NCI-H748 treated with DMSO at 0.1 percent for 48 hours (cell line): ENCODE results near the gene RAB23.
"Not testable (repeated sequence)": the region's sequence is repeated elsewhere in the genome, so short reads cannot be mapped to it uniquely, and the experiment has no call there.

Source experiments
- DNase-seq: peaks from one replicate; lab custom pipeline; 2025; lab: John Stamatoyannopoulos, UW

The RAB23 gene

GRCh38 chr6:57221936-57222742, at the start of gene RAB23:
Gene RAB23 (minus strand): TSS chr6:57222307. CDS start chr6:57210380, 11,927 bp downstream.
- peak; percentile 90 for DNase-seq

DNA sequence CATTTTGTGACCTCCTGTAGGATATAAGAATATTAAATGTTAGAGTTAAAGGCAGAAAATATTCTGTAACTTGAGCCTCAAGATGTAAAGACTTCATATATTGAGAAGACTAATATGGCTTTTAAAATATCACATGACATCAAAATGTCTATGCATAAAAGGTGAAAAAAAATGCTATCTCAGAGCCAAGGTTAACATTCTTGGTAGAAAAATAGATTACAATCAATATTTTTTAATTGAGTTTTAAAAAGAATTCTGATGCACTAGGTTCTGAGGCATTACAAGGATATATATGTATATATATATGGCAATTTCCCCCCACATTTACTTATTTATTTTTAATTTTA, 46.2 kb upstream of the RAB23 start:
- no peak for DNase-seq

DNA sequence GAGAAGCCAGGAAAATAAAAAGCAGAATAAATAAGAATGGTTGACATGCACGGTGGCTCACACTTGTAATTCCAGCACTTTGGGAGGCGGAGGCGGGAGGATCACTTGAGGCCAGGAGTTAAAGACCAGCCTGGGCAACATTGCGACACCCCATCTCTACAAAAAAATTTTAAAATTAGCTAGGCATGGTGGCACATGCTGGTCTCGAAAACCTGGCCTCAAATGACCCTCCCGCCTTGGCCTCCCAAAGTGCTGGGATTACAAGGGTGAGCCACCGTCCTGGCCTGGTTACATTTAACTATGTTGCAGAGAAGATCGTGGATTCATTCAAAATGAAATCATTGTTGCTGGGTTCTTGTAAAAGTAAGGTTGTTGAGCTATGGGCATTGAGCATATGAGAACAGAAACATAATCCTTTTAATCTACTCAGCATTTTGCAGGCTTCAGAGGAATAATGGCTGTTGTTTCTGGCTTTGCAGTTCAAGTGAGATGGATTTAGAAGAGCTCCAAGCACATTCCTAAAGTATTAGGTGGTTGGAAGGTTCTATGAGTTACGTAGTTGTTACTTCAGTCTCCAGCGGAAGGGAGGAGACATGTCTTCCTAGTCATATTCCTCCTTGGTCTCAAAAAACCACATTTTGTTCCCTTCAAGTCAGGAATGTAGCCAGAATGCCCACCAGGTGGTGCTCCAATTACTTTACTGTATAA, 45.6 kb upstream of the RAB23 start:
- peak; percentile 15 for DNase-seq

DNA sequence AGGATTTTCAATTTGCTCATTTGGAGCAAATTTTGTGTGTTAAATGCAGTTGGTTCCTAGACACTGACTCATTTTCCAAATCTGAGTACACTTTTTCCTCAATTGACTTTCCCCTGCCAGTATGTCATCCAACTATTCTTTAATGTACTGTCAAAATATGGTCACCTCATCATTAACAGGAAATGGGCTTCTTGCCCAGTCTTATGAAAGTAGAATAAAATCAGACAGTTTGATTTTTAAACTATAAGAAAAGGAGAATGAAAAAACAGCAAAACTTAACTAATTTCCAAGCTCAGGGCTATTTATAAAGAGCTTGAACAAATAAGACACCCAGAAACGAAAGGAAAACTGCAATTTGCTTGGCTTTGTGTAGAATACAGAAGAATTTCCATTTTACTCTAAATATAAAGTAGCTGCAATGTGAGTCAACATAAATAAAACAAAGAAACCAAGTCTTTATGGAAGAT, 43.7 kb upstream of the RAB23 start:
- no peak for DNase-seq

DNA sequence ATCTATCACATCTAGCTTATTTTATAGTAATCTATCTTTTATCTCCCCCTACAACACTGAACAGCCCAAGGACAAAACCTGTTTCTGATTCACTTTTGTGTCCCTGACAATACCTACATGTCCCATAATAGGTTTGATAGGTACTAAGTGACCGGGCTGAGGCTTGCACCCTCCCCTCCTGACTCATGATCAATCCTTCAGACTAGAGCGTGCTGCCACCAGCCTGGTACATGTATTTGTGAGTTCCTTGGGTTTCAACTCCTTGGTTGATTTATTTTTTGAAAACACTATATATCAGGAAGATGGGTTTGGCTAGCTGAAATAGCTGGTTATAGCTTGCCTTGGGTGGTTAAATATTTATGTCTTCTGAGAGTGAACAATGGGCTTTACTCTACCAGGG, 41.6 kb upstream of the RAB23 start:
- no peak for DNase-seq

GRCh38 chr6:57262901-57263694, 41.0 kb upstream of the RAB23 start:
- no peak for DNase-seq

GRCh38 chr6:57262488-57262887, 40.4 kb upstream of the RAB23 start:
- DNase-seq, result no peak

DNA sequence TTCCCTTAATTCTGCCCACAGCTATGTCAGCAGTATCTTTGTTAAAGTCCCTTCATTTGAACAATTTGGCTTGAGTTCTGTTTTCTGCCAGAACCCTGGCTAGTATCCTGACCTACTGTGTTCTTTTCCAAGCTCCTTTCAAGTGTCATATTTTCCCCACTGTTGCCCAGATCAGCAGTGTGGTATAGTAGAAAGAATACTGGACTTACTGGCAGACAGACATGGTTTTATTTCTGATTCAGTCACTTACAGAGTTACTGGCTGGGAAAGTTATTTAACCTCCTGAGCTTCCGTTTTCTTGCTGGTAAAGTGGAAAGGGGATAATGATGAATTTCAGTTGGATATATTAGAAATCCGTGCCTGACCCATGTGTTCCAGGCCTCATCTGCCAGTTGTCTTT, 39.8 kb upstream of the RAB23 start:
- DNase-seq, result no peak

- DNase-seq, result no peak
Observed at GRCh38 chr6:57259064-57259463, 37.0 kb upstream of the RAB23 start.

DNA sequence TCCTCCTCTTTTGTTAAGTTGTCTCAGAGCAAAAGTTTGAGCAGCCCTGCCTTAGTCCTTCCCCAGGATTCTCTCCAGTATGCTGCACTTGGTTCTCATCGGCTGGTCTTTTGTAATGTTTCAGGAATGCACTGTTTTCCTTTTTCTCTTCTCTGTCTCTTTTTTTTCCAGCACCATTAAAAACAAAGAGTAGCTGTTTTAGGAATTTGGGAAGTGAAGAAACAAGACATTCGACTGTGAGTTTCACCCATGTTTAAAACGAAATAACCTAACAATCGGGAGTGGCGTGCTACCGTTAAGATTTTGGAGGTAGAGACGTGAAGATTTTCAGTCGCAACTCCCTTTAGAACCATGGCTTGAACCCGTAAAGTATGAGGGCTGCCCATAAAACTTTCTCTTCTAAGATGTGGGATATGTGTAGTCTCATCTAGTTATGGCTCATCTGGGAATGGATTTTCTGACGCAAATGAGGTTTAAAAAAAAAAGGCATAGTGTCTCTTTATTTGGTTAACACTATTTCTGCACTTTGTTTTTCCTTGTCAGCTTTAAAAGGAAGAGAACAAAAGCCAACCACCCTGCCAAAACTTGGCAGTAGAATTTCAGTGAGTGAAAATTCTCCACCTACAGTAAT, 35.9 kb upstream of the RAB23 start:
- DNase-seq, result no peak

DNA sequence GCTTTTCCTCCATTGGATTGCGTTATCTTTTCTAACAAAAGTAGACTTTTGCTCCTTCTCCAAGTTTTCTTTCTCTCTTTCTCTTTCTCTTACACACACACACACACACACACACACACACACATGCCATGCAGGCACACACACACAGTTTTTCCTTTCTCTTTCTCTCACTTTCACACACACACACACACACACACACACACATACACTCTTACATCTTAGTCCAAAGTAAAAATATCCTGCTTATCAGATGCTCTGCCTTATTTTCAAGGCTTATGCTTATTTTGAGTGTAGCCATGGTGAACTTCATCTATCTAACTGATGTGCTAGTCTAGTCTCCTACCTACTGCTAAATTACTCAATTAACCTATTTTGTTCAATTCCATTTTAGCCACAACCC, 34.4 kb upstream of the RAB23 start:
- no peak for DNase-seq

DNA sequence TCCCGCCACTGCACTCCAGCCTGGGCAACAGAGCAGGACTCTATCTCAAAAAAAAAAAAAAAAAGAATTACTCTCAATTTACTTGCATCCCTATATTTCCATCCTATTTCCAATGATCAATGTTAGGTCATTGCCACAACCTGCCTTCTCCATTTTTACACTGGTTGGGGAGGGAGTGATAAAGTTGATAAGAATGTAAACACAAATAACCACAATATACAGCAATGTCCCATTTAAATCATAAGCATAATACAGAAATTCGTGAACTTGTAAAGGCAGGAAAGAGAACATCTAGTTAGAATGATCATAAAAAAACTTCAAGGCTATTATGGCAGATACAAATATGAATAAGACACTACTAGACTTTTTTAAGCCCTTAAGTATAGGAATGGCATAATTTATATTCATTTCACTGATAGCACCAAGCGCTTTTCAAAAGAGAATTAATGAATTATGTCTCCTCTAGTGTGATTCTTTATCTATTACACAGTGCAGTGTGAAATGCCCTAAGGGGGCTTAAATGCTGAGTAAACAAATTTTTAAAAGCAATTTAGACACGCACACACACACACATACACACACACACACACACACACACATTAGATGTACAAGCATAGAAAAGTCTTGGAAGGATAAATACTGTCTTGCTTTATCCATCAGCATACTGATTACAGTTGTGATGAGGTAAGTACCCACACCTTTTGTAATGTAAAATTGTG, 33.5 kb upstream of the RAB23 start:
- DNase-seq, result no peak

GRCh38 chr6:57254055-57254717, 32.1 kb upstream of the RAB23 start:
- DNase-seq, result no peak

GRCh38 chr6:57252975-57253374, 30.9 kb upstream of the RAB23 start:
- no peak for DNase-seq

- DNase-seq, result no peak
Observed at GRCh38 chr6:57252137-57252536, 30.0 kb upstream of the RAB23 start.

- DNase-seq, result no peak
Observed at GRCh38 chr6:57250348-57250747, 28.2 kb upstream of the RAB23 start.

GRCh38 chr6:57248311-57248895, 26.3 kb upstream of the RAB23 start:
- DNase-seq, result no peak

GRCh38 chr6:57247603-57248002, 25.5 kb upstream of the RAB23 start:
- DNase-seq, result no peak

DNA sequence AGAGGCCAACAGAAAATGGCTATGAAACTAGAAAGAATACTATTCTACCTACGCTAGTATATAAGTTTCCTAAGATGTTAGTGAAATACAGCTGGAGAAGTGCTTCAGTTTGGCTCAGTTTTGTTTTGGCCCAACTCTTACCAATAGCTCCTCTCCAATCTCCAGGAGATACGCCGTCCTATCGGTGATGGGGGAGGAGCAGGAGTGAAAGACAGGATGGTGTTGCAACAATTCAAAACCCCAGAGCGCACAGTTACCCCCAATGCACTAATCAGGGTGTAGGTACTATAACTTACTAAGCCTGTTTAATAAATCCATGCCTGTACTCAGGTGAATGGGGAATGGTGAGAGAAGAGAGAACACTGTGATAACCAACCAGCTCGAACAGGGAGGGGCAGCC, 24.2 kb upstream of the RAB23 start:
- no peak for DNase-seq

DNA sequence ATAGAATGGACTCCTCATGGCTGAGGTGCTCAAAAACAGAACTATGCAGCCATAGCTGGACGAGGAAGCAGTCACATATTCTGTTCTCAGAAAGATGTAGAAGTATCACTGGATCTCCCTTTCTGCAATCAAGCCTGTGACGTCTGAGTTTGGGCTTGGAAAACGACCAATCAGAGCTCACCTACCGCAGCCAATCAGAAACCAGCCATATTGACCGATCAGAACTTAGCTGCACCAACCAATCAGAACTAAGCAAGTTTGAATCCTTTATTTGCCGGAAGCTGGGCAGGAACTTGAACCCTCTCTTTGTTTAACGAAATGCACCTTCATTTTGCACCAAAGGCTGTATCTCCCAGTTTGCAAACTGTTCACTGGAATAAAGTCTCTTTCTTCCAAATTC, 21.8 kb upstream of the RAB23 start:
- no peak for DNase-seq

- not testable (repeated sequence) for DNase-seq
Observed at GRCh38 chr6:57243526-57243925, 21.4 kb upstream of the RAB23 start.
